ENCODE data around the gene NAA10. TPM values are rescaled to one million over a fixed set of nuclear protein-coding genes. Genes with fewer than 3 reads are reported as not detected.

The NAA10 gene
- total RNA-seq, 1 donor from 2014 or later = 51.8 TPM

DNA sequence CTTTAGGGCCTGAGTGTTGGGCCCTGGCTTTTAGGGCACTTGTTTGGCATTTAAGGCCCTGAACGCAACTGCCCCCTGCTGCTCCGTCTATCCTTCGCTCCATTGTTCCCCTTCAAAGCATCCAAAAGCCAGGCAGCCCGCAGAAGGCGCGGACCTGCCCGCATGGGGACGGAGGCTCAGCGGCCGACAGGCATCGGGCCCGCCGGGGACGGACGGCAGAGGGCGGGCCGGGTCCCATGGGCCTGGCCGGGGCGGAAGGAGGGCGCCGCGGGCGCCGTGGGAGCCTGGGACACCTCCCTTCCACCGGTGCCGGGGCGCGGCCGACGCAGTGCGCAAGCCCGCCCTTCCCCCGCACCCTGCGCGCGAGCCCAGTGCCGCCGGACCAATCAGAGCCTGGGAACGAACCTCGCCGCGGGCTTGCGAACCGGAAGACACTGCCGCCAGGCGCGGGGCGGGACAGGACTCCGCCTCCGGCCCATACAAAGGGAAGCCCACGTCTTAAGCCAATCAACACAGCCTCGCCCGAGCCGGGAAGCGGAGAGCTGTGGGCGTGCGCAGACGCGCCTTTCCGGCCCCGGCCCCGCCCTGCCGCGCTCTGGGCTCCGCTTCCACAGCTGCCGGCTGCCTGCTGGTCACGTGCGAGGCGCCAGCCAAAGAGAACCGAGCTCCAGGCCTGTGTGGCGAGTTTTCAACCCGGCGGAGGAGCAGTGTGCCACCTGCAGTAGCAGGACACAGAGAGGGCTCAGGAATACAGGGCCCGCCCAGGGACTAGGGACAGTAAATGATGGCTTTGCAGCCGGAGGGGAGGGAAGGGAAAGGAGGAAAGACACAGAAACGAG lies 6.7 kb downstream of the NAA10 start:
- DNase-seq (ENCODE audit: low read depth) = peak; percentile 93

DNA sequence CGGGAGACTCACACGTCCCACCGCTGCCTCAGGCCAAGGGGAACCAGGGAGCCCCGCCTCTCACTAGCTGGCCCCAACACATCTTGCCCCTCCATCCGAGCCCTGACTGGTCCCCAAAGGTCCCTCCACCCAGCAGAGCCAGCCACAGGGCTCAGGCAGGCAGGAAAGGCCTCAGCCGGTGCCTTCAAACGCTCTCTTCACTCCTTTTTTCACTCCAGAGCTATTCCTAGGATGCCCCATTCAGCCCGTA lies 7.2 kb downstream of the NAA10 start:
- DNase-seq (ENCODE audit: low read depth) = no peak

DNA sequence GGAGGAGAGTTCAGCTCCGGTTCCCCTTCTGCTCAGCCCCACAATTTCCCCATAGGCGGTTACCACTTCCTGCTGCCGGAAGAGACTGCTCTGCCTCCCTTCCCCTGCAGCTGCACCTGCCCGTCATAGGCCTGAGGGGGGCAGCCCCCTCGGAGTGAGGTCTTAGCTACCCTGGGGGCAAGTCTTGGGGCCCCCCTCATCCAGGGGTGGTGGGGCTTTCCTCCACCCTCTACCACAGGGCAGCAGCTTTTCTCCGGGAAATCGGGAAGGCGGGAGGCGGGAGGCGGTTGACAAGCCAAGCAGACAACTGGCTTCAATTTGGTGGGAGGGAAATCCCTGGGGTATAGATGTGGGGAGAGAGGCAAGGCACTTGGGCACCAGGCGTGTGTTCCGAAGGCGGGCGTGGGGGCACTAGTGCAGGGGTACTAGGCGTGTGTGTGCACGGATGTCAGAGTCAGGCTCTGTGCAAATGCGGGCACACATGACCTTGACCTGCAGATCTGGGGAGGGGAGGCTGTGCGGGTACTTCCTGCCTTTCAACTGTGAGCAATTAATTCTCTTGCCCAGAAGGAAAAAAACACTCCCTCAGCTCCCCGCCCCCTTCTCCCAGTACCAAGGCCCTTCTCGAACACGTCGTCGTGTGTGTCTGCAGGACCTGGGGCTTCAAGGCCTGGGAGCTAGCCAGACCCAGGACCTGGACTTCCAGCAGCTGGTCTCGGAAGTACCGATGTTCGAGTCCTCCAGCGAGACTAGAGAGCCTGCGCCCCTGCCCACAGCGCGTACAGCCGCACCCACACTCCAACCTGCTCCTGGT lies 7.8 kb downstream of the NAA10 start:
- peak; percentile 21 for DNase-seq (ENCODE audit: low read depth)

DNA sequence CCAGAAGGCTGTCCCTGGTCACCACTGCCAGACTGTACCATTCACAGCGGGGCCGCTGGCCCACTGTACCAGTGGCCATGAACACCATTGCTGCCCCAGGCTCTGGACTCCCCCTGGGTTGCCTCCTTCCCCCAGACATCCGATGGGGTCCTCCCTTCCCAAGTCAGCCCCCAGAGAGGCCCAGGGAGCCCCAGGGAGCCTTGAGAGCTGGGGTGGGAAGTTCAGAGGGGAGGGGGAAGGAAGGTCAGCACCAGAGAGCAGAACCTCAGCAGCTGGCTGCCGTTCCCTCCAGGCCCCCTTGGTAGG lies 8.3 kb downstream of the NAA10 start:
- no peak for DNase-seq (ENCODE audit: low read depth)

DNA sequence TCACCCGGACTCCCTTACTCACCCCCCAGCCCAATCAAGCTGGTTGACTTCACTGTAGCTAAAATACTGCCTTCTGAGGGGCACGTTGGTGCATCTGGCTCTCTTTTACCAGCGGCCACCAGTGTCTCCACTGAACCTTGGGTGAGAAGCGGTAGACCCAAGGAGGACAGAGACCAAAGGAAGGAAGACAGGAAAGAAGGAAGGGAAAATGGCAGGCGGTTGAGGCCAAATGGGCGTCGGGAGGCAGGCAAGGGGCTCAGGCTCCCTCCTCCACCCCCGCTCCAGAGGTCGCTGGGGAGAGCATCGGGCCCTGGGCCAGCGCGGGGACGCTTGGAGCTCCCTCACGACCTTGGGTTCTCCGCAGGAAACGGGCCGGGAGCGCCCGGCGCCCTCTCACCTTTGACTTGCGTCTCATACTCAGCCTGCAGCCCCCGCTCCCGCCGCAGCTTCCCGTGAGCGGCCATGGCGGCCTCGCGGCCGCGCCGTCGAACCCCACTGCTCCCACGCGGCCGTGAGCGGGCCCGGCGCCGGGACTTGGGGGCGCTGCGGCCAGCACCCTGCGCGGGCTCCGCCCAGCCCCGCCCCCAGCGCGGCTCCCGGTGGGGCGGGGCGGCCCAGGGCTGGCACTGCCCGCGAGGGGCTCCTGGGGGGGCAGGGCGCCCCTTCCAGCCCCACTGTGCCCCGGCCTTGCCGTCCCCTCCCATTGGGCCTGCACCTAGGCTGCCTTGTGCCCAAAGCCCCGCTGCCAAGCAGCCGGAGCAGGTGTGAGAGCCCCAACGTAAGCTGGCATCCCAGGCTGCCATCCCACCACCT lies 8.9 kb downstream of the NAA10 start, which contains the start of gene ARHGAP4:
Gene ARHGAP4 (minus strand): TSS at position 526 of the 813 bp plus-strand sequence. CDS start 62 bp downstream, at position 464.
- no peak for DNase-seq (ENCODE audit: low read depth)

DNA sequence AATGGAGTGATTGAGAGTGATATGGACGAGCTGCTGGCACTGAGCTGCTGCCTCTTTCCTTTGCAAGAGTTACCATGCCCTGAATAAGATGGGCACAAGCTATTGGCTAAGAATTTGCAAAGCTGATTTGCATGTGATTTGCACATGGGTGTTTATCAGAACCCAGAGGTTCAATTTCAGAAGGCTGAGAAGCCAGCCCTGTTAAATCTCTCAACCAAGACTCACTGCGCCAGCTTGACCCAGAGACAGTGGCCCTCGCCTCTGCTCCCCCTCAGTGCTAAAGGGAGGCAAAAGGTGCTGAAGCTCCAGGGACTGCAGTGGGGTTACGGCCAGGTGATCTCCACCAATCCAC lies 9.5 kb downstream of the NAA10 start:
- DNase-seq (ENCODE audit: low read depth) = no peak

DNA sequence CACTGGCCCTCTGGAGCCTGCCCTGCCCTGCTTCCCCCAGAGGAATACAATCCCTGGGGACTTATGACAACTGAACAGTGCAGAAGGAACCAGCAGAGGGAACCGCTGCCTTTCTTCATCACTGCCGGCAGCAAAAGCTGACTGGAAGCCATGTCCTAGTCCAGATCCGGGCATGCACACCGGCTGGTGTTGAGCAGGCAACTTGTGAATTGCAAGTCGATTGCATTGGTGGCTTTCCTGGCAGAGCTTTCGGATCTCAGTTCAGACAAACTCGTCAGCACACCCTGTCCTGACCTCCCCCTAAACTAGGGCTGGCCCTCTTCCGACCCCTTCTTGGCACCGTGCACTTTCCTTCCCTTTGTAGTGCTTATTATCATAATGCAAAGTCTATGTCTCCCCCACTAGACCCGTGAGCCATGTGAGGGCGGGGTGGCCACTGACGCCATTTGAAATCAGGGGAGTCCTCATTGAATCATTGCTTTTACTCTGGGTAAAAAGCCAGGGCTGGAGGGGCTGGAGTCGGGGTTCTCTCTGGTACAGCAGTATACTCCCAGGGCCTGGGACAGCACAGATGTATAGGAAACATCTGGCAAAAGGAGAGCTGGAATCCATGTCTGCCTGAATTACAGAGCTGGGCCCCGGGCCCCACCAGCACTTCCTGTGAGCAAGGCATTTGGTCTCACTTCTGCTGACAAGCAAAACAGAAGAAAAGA lies 10.5 kb downstream of the NAA10 start:
- DNase-seq (ENCODE audit: low read depth) = peak; percentile 43

DNA sequence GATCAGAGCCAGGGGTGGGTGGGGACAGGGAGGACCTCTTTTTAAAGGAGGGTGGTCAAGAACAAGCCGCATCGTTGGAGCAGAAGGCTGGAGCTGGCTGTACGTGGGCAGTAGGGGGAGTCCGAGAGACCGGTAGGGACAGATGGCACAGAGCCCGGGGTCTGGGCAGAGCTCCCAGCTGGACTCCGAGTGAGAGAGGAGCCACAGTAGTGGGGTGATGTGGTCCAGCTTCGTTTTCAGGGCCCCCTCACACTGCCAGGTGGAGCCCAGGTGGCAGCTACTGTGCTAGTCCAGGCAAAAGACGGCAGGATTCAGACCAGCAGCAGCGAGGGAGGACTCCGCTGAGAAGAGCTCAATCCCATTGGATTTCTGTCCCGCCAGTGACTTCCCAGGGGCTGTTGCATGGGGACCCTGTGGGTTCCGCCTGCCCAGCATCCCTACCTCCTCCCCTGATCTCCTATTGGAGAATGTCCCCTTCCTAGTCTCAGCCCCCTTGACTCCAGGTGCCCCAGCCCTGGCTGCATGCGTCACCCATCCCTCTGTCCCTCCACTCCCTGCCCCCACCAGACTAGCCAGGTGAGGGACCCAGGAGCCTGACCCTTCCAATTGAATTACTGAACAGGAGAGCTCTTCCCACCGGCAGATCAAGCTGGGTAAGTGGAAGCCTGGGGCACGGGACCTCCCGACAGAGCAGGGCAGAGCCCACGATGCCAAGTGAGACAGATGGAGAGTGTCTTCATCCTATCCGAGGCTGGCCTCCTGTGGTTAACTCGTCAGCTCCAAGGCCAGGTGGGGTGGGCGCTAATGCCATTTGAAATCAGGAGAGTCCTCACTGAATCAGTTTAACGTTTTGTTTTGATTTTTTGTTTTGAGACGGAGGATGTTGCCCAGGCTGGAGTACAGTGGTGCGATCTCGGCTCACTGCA lies 11.6 kb downstream of the NAA10 start:
- peak; percentile 28 for DNase-seq (ENCODE audit: low read depth)

DNA sequence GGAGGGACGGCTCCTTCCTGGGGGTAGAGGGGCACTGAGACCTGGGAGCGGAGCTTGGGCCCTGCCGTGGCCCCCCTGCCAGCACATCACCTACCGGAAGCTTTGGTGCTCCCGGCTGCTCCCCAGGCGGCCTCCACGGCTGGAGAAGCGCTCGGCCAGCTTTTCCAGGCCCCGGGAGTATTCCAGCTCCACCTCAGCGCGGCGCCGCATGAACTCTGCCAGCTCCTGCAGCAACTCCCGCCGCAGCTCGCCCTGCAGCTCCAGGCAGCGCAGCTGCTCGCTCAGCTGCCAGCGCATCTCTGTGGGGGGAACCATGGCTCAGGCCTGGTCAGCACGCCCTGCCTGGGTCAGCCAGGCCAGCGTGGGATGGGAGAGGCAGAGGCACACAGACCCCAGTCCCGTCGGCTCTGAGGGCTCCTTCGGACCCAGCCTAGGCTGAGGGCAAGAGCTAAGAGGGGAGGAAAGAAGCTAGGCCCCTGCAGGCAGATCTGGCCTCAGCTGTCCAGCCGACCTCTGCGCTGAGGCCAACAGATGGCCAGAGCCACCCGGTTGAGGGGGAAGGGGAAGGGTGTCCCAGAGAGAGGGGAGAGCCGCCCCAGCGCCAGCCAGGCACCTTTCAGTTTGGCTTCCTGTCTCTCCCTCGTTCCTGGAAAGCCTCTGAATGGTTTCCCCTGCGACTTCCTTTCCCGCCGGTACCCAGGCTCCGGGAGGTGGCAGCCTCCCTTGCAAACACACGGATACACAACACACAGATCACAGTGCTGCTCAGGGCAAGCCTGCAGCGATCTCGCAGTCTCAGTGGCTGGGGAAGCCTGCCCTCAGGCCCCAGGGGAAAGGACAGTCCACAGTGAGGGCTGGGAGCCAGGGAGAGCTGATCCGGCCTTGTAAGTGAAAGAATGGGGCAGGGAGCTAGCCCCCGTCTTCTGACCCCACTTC lies 13.1 kb downstream of the NAA10 start:
- DNase-seq (ENCODE audit: low read depth) = no peak

DNA sequence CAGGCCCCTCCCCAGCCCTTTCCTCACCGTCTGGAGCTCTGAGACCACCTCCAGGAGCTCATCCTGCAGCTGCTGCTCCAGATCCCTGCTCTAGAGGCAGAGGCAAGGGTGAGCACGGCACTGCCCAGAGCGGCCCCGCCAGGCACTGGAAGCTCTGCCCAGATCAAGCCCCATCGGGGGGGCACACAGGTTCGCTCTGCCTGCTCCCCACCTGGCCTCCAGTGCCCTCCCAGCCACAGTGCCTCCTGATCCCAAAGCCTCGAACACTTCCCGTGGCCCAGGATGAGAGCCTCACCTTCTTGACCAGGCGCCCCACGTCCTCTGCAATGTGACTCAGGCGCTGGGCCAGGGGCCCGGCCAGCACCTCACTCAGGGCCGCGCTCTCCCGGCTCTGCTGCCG lies 13.8 kb downstream of the NAA10 start:
- no peak for DNase-seq (ENCODE audit: low read depth)

DNA sequence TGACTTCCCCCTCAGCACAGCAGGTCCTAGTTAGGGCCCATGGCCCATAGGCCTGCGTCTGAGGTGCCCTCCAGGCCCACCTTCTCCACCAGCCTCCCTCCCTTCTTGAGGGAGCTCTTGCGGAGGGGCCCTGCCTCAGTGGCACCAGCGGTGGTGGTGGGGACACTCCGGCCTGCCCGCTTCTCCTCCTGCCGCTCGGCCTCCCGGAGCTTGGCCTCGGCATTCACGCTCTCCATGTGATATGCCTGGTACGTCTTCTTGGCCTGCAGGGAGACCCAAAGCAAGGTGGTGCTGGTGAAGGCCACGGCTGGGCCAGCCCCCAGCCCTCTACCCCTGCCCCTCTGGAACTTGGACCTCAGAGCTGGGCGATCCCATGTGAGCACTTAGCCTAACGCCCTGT lies 14.3 kb downstream of the NAA10 start:
- no peak for DNase-seq (ENCODE audit: low read depth)

DNA sequence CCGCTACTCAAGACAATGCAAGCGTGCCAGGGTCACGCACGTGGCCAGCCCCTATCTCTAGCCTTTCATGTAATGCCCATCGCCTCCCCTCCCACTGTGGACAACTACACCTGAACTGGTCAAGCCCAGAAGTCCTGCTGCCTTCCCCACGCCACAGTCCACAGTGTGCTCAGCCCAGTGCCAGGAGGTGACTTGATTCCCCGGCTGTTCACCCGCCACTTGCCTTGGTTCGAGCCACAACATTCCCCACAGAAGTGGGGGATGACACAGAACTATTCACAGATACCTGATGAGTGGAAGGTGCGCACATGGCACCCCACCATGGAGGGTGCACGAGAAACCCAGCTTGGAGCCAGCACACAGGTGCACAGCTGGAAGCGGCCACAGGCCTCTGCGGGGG lies 15.6 kb downstream of the NAA10 start:
- DNase-seq (ENCODE audit: low read depth) = no peak

DNA sequence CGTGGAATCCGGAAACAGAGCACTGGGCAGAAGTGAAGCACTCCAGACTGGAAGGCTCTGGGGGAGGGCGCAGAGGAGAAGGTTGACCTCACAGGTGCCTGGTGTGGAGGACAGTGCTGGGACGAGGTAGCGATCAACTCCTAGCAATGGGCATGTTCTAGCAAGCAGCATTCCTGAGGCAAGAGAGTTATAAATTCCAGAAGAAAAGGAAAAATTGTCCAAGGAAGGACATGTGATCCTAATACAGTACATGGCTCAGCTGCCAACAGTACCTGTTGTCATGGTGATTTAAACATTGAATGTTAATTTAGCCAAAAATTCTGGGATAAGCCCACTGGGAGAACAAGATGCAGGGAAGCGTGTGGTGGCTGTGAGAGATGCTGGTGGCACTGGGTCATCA lies 17.0 kb downstream of the NAA10 start:
- no peak for DNase-seq (ENCODE audit: low read depth)

DNA sequence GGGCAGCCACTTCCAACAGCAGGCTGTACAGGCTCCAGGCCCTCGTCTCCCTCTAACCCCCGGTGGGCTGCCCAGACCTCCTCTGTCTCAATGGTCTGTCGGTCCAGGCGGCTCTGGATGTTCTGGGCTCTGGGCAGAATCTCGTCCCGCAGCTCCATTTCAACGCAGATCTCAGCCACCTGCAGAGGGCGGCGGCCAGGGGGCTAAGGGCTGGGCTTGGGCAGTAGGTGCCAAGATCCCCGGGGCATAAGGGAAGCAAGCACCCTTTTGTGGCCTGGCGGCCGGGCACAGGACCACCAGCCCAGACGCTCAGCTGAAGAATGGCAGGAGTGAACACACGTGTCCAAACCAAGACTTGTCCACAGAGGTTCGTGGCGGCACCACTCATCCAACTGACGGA lies 21.1 kb downstream of the NAA10 start:
- no peak for DNase-seq (ENCODE audit: low read depth)

DNA sequence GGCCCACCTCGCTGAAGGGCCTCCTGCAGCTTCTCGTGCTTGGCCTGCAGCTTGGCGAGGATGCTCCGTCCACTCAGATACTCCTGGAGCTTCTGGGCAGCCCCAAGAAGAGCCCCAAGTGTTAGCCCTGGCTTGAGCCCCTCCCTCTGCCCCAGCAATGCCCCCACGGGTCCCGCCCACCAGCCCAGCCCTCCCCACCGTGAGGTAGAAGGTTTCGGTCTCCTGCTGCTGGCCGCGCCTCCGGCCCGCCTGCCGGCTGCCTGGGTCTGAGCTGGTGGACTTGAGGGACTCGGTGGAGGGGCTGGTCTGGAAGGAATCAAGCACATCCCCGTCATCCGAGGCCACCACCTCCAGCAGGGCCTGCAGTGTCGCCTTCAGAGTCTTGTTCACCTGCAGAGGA lies 21.6 kb downstream of the NAA10 start:
- DNase-seq (ENCODE audit: low read depth) = no peak

DNA sequence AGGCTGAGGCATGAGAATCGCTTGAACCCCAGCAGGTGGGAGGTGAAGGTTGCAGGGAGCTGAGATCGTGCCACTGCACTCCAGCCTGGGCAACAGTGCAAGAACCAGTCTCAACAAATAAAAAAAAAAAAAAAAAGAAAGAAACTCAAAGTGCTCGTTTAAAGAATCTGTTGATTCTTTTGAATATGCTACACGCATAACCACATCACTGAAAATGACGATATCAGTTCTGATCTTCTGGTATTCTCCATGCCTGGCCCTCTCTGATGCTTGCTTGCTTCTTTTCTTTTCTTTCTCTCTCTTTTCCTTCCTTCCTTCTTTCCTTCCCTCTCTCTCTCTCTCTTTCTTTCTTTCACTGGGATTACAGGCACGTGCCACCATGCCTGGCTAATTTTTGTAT lies 23.0 kb downstream of the NAA10 start:
- no peak for DNase-seq (ENCODE audit: low read depth)

DNA sequence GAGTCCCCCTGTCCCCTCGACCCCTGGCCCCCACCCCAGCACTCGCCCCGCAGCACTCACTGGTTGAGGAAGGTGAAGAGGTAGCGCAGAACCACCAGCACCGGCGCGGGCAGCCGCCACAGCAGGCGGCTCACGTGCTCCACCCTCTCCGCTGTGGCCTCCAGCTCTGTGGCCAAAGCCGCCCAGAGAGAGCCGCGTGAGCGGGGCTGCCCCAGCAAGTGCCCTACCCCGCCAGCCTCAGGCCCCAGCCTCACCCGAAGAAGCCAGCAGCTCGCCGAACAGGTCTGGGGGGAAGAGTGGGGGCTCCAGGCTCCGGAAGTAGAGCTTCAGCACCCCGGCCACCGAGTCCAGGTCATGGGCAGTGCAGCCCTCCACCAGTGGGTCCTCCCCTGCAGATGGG lies 24.4 kb downstream of the NAA10 start:
- DNase-seq (ENCODE audit: low read depth) = no peak

DNA sequence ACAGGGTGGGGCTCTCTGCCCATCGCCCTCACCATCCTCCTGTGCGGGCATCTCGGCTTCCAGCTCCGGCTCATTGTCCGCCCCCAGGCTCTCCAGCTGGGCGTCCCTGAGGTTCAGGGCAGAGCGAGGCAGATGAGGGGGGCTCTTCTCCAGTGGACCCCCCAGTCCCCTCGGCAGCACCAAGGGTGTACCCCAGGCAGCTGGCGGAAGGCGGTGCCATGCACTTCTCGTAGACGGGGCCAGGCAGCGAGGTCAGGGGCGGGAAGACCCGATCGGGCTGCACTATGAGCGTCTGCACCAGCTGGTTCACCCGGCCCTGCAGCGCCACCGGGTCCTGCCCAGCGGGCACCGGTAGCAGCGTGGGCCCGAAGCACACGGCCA lies 24.9 kb downstream of the NAA10 start:
- DNase-seq (ENCODE audit: low read depth) = no peak

DNA sequence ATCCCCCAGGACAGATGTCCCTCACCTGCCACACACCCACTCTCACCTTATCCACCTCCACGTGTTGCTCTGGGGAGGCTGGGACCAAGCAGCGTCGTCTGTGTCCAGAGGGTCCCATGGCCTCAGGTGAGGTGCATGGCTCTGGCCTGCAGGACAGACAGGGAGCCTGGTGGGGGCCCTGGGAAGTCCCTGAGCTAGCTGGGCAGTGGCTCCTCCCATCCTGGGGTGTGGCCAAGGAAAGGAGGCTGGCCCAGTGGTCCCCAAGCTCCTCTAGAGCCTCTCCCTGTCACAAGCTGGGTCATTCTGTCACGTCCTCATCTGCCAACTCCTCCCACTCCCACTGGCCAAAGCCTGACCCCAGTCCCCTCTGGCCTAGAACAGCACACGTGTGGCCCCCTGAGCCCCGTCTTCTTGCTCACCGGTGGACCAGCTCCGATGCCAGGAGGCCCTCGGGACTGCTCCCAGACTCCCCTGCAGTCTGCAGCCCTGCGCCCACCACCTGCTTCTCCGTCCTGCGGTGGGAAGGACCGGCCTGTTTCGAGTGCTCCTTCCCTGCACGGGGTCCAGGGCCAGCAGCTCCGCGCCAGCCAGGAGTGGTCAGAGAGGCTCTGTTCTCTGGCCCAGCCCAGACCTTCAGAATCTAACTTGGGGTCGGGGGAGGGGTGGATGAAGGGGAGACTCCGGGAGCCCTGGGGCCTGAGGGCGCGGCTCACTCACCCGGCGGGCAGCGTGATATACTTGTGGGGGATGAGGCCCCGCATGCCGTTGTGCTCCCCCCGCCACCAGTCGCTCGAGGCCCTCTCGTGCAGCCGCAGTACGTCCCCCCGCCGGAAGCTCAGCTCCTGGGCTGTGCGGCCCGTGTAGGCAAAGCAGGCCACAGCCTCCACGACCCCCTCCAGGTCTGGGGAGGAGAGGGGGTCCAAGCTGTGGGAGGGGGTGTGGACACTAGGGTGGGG lies 25.5 kb downstream of the NAA10 start:
- no peak for DNase-seq (ENCODE audit: low read depth)

All from renal cortical epithelial cell (primary cell).